ENCODE results near the gene TIGD3.

Gene TIGD3

GRCh38 chr11:65370659-65371049 lies 16.1 kb downstream of the TIGD3 start:
- no peak for DNase-seq (ENCODE audit: low spot score)

DNA sequence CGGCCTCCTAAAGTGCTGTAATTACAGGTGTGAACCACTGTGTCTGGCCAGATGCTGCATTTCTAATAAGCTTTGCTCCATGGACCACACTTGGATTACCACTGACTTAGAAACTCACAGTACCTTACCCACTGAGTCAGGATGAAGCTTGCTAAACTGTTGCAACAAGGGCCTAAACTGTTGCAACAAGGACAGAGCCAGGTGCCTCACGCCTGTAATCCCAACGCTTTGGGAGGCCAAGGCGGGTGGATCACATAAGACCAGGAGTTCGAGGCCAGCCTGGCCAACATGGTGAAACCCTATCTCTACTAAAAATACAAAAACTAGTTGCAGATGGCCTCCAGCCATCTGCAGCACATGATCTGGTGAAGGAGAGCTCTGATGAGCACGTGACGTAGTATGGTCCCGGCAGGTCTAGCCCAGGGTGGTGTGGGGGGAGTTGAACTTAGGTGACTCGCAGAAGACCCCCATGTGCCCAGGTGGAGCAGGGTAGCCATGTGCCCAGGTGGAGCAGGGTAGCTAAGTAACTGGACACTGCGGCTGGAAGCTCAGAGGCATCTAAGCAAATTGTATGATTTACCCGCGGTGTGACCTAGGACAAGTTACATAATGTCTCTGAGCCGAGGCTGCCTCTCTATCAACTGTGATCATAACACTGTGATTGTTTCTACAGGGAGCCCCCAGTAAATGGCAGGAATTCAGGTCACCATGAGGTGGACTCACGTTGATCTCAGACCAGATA lies 19.5 kb downstream of the TIGD3 start:
- no peak for DNase-seq (ENCODE audit: low spot score)

- DNase-seq (ENCODE audit: low spot score), result no peak
Measured at GRCh38 chr11:65375012-65375411, 20.5 kb downstream of the TIGD3 start.

DNA sequence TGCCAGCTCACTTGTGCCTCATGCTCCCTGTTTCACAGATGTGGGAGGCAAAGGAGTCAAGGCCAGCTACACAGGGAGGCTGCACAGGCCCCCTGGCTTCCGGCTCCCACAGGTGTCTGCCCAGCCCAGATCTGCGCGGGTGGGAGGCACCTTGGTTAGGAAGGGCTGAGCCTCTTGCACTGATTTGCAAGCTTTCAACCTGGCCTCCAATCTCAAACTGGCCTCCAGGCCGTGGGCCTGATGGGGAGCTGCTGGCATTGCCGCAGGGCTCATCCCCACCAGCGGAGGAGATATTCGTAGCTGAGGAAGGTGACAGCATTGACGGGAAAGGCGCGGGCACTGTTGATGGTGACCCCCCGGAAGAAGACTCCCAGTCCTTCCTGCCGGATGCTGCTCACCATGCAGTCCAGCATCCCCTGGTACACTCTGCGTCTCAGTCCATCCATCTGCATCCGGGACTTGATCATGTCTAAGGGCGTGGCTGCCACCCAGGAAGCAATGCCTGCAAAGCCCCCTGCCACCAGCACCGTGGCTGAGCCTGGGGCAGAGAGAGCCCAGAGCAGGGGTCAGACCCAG lies 21.7 kb downstream of the TIGD3 start:
- DNase-seq (ENCODE audit: low spot score), result no peak

GRCh38 chr11:65377036-65377435 lies 22.5 kb downstream of the TIGD3 start:
- DNase-seq (ENCODE audit: low spot score), result no peak

GRCh38 chr11:65377777-65378176 lies 23.2 kb downstream of the TIGD3 start:
- DNase-seq (ENCODE audit: low spot score), result no peak

DNA sequence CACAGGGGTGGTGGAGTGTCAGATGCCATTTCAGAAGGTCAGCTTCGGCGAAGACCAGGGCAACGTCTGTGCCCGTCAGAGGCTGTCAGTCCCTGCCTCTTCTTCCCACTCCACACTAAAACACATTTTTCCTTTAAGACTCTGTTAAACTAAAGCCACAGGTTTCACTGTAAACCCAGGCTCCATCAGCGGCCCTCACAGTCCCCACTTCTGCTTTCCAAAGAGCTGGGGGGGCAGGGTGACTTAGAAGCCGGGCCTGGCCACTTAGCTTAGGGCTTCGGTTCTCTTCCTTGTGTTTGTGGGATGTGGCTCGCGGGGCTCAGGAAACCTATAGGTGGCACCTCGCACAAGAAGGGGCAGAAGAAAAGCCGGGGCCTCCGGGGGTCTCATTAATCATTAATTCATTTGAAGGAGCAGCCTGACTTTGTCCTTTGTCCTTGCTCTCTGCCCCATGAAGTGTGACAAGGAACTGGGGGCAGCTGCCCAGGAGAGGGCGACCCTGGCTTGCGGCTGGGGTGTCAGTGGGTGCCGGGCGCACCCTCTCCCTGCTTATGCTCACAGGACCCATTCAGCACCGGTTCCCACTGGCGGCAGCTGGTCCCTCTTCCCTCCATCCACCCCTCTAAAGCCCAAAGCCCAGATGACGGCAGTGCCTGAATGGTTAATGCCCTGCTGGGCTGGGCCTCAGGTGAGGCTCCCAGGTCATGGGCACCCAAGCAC lies 23.8 kb downstream of the TIGD3 start:
- DNase-seq (ENCODE audit: low spot score), result peak; percentile 38

DNA sequence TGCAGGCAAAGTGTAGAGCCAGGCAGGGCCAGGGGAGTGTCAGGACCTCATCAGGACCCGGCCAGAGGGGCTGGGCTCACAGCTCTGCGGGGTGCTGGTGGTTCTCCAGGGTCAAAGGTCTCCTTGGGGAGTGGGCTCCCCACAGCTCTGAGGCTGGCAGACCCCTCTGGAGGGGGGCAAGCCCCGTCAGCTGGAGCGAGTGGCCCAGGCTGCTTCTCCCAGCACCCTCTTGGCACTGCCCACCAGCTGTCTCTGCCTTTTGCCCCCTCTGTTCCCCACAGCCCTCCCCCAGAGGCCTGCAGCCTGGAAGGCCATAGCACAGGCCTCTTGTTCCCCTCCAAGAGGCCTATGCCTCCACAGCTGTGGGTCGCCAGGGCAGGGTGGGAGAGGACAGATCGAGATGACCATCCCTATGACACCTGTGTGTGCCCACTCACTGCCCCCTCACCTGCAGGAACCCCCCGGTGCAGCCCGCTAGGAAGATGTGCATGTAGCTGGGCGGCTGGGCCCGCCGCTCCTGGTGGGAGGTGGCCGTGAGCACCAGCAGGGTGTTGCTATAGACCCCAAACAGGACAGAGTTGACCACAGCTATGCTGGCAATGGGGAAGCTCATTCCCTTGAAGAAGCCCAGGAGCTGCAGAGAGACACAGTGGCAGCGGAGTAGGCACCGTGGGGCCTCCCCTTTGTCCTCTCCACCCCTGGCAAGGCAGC lies 24.5 kb downstream of the TIGD3 start:
- DNase-seq (ENCODE audit: low spot score), result no peak

GRCh38 chr11:65379698-65380459 lies 25.3 kb downstream of the TIGD3 start:
- no peak for DNase-seq (ENCODE audit: low spot score)

- DNase-seq (ENCODE audit: low spot score), result no peak
Measured at GRCh38 chr11:65380460-65381119, 26.0 kb downstream of the TIGD3 start.

DNA sequence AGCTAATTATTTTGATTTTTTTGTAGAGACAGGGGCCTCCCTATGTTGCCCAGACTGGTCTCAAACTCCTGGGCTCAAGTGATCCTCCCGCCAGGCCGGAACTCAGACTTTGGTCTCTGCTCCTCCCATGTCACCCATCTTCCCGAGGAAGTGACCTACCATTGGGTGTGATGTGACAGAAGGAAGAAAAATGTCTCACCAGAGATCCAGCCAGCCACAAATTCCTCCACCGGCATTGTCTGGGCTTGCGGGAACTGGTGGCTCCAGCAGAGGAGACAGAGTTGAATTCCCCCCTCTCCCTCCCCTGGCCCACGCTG lies 27.1 kb downstream of the TIGD3 start:
- no peak for DNase-seq (ENCODE audit: low spot score)

- peak; percentile 92 for DNase-seq (ENCODE audit: low spot score)
Measured at GRCh38 chr11:65382033-65382803, 27.7 kb downstream of the TIGD3 start, which contains the start of gene SLC25A45. Gene SLC25A45 (minus strand): TSS chr11:65382646. CDS start chr11:65381951, 695 bp downstream.

- DNase-seq (ENCODE audit: low spot score), result no peak
Measured at GRCh38 chr11:65382804-65383368, 28.3 kb downstream of the TIGD3 start.

- DNase-seq (ENCODE audit: low spot score), result no peak
Measured at GRCh38 chr11:65383778-65384177, 29.2 kb downstream of the TIGD3 start.

GRCh38 chr11:65384301-65384889 lies 29.8 kb downstream of the TIGD3 start:
- no peak for DNase-seq (ENCODE audit: low spot score)

DNA sequence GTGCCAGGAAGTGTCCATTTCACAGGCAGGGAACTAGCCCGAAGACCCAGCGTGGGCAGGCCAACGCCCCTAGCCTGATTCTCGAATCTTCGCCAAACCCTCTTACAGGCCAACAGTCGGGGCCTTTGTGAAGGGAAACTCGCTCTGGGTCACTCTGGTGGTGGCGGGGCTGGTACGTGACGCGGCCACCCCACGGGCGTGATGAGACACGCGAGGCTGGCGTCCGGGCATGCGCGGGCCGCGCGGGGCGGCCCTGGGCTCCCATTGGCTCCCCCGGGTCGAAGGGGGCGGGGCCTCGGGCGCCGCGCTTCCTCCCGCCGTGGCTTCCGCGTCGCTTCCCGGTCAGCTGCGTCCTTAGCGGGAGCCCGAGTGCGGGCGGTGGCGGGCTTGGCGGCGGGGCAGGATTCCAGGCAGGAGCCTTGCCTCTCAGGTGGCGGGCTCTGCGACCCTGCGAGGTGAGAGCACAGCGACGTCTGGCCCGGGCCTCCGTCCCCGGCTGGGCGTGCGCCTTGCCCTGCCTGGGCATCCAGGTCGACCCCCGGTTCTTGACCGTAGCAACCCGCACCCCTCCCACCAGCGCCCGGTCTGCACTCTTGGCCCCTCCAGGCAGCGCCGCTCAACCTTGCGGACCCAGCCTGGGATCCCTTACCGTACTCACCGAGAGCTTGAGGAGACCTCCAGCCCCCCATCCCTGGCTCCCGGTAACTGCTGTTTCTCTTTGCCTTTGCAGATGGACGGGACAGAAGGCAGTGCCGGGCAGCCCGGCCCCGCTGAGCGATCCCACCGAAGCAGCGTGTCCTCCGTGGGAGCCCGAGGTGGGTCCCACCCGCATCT lies 32.0 kb downstream of the TIGD3 start, which contains the start of gene FRMD8:
TSS of gene FRMD8 (plus strand) at position 331 of the 834 bp plus-strand sequence. CDS start at position 731, 400 bp downstream.
- peak; percentile 75 for DNase-seq (ENCODE audit: low spot score)

DNA sequence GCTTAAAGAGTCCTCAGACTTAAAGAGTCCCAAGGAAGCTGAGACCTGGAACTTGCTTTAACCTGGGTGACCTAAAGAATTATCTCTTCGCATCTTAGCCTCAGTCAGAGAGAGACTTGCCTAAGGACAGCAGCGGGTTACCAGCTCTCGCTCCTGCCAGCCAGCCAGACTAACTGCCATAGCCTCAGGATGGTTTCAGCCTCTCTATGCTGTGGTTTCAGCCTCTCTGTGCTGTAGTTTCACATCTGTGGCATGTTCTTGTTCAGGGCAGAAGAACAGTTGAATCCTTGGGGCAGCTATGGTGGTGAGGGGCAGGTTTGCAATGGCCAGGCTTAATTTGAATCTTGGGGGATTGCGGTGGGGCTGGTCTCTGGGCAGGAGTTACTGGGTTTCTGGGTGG lies 34.2 kb downstream of the TIGD3 start:
- no peak for DNase-seq (ENCODE audit: low spot score)

- DNase-seq (ENCODE audit: low spot score), result no peak
Measured at GRCh38 chr11:65389294-65389980, 34.9 kb downstream of the TIGD3 start.
